HepG2 (cell line): ENCODE data around the gene NPB. TPM values are rescaled to one million over a fixed set of nuclear protein-coding genes. Genes with fewer than 3 reads are reported as not detected.

Experiments used
- DMAP1 ChIP-seq: IDR thresholded peaks from 2 replicates; pipeline ENCODE4 v1.6.1; 2016
- EED ChIP-seq: sonication (generic); formaldehyde crosslinking; IDR thresholded peaks from 2 replicates; pipeline ENCODE4 v1.5.0; 2020; ENCODE audit warnings: mild to moderate bottlenecking, missing genetic modification reagents
- GFI1 ChIP-seq: sonication (generic); formaldehyde crosslinking; IDR thresholded peaks from 2 replicates; pipeline ENCODE4 v1.5.0; 2020; ENCODE audit warnings: missing genetic modification reagents, mild to moderate bottlenecking, borderline replicate concordance
- NFE2 ChIP-seq: sonication (generic); formaldehyde crosslinking; IDR thresholded peaks from 2 replicates; pipeline ENCODE4 v1.4.0; 2020; ENCODE audit warnings: missing genetic modification reagents
- RFXANK ChIP-seq: IDR thresholded peaks from 2 replicates; pipeline ENCODE4 v1.6.1; 2016
- SAP130 ChIP-seq: IDR thresholded peaks from 2 replicates; pipeline ENCODE4 v1.6.1; 2016; ENCODE audit warnings: low read depth
- SSRP1 ChIP-seq: IDR thresholded peaks from 2 replicates; pipeline ENCODE4 v1.6.1; 2016; ENCODE audit warnings: control low read depth
- TAF15 ChIP-seq: fragments of 200-400 bp; formaldehyde crosslinking; IDR thresholded peaks from one replicate; pipeline ENCODE4 v1.6.1; 2018; ENCODE audit warnings: mild to moderate bottlenecking, low read depth, low read length; ENCODE audit not compliant: poor library complexity, severe bottlenecking
- THAP11 ChIP-seq: IDR thresholded peaks from 2 replicates; pipeline ENCODE4 v1.6.1; 2016; ENCODE audit warnings: missing biosample characterization, missing genetic modification reagents
- ZMYM4 ChIP-seq: sonication (generic); formaldehyde crosslinking; IDR thresholded peaks from 2 replicates; pipeline ENCODE4 v1.8.1; 2023; ENCODE audit warnings: mild to moderate bottlenecking, missing genetic modification reagents
- ZNF230 ChIP-seq: sonication (generic); formaldehyde crosslinking; IDR thresholded peaks from 2 replicates; pipeline ENCODE4 v1.4.0; 2020; ENCODE audit warnings: mild to moderate bottlenecking, missing genetic modification reagents
- ZNF253 ChIP-seq: sonication (generic); formaldehyde crosslinking; IDR thresholded peaks from 2 replicates; pipeline ENCODE4 v1.8.0; 2022; ENCODE audit warnings: mild to moderate bottlenecking, missing genetic modification reagents, borderline replicate concordance
- ZNF362 ChIP-seq: sonication (generic); formaldehyde crosslinking; IDR thresholded peaks from 2 replicates; pipeline ENCODE4 v1.4.0; 2020; ENCODE audit warnings: missing genetic modification reagents, mild to moderate bottlenecking, borderline replicate concordance
- ZNF597 ChIP-seq: sonication (generic); formaldehyde crosslinking; IDR thresholded peaks from 2 replicates; pipeline ENCODE4 v1.5.0; 2020; ENCODE audit warnings: missing genetic modification reagents
- ZNF879 ChIP-seq: sonication (generic); formaldehyde crosslinking; IDR thresholded peaks from 2 replicates; pipeline ENCODE4 v1.8.1; 2023; ENCODE audit warnings: missing genetic modification reagents
- ZNF883 ChIP-seq: sonication (generic); formaldehyde crosslinking; IDR thresholded peaks from 2 replicates; pipeline ENCODE4 v1.5.1; 2020; ENCODE audit warnings: mild to moderate bottlenecking, missing genetic modification reagents; ENCODE audit errors: not compliant biosample characterization
- ZSCAN29 ChIP-seq: sonication (generic); formaldehyde crosslinking; conservative IDR thresholded peaks from 2 replicates; pipeline ENCODE4 v1.4.0; 2020; ENCODE audit warnings: mild to moderate bottlenecking, missing genetic modification reagents
- polyA plus RNA-seq, 8 experiments: library from polyadenylated mRNA; depleted of rRNA in 3 of 8; stranded (reverse) in 7 of 8; unstranded in 1 of 8; fragments of >200 nt; fragmentation: Illumina TruSeq in 4 of 8; extraction: Trizol in 4 of 8; gene quantifications; 2 replicates each; pipeline versions ENCODE4 v1.2.1 to v1.2.3, GENCODE V29; 2011 to 2016; ENCODE audit warnings: low read depth in 4 of 8, missing spikeins in 1 of 8, mixed read lengths in 1 of 8; ENCODE audit not compliant: insufficient read depth in 1 of 8
- total RNA-seq, 5 experiments: library from RNA; depleted of rRNA; stranded (reverse); fragments of >200 nt; fragmentation: Illumina TruSeq; extraction: Trizol; gene quantifications; 2 replicates each; pipeline ENCODE4 v1.2.3, GENCODE V29; 2016; ENCODE audit warnings: low read depth in 1 of 5
- TF ChIP-seq, protein P1 (sequence below): sonication (generic); formaldehyde crosslinking; IDR thresholded peaks from 2 replicates; pipeline ENCODE4 v1.5.1; 2020; ENCODE audit warnings: mild to moderate bottlenecking, missing genetic modification reagents
- TF ChIP-seq, protein P2 (sequence below): sonication (generic); formaldehyde crosslinking; IDR thresholded peaks from 2 replicates; pipeline ENCODE4 v1.8.0; 2022; ENCODE audit warnings: missing genetic modification reagents, mild to moderate bottlenecking, moderate library complexity, borderline replicate concordance
- TF ChIP-seq, protein P3 (sequence below): sonication (generic); formaldehyde crosslinking; IDR thresholded peaks from 2 replicates; pipeline ENCODE4 v1.4.0; 2020; ENCODE audit warnings: missing genetic modification reagents

Gene NPB
- total and polyA plus RNA-seq, 2 of the 13 experiments (the other 11 are each of a cell fraction or from before 2014, with no cell fraction given) = 0.11 to 0.93 TPM

GRCh38 chr17:81927653-81928543 is 25.9 kb downstream of the NPB start, which contains the start of gene MAFG (continued):
- TF ChIP-seq, protein P1, sequence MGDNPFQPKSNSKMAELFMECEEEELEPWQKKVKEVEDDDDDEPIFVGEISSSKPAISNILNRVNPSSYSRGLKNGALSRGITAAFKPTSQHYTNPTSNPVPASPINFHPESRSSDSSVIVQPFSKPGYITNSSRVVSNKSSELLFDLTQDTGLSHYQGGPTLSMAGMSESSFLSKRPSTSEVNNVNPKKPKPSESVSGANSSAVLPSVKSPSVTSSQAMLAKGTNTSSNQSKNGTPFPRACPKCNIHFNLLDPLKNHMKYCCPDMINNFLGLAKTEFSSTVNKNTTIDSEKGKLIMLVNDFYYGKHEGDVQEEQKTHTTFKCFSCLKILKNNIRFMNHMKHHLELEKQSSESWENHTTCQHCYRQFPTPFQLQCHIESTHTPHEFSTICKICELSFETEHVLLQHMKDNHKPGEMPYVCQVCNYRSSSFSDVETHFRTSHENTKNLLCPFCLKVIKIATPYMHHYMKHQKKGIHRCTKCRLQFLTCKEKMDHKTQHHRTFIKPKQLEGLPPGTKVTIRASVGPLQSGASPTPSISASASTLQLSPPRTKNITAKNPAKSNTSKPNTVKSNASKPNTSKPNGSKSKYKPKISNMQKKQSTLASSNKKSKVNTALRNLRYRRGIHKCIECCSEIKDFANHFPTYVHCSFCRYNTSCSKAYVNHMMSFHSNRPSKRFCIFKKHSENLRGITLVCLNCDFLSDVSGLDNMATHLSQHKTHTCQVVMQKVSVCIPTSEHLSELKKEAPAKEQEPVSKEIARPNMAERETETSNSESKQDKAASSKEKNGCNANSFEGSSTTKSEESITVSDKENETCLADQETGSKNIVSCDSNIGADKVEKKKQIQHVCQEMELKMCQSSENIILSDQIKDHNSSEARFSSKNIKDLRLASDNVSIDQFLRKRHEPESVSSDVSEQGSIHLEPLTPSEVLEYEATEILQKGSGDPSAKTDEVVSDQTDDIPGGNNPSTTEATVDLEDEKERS = no peak
- TF ChIP-seq RFXANK (no peak), NFE2 (CRISPR knock-in tag) (no peak), ZNF879 (no peak), THAP11 (CRISPR knock-in tag) (peak; percentile 42), ZNF883 (CRISPR knock-in tag) (peak; percentile 90), ZSCAN29 (peak; percentile 85; the same call in 1 of the 2 replicates), ZNF253 (CRISPR knock-in tag) (no peak), SSRP1 (CRISPR knock-in tag) (peak; percentile 76), GFI1 (CRISPR knock-in tag) (peak; percentile 38; the same call in 1 of the 2 replicates), DMAP1 (CRISPR knock-in tag) (peak; percentile 80), ZNF362 (CRISPR knock-in tag) (peak; percentile 37; the same call in 1 of the 2 replicates), ZMYM4 (CRISPR knock-in tag) (peak; percentile 46; the same call in 1 of the 2 replicates), EED (peak; percentile 66), ZNF230 (CRISPR knock-in tag) (no peak), ZNF597 (CRISPR knock-in tag) (0 out of 2 replicates have a peak, but pooled peaks have one; percentile 32), SAP130 (CRISPR knock-in tag) (peak; percentile 86), TAF15 (peak; percentile 34)
- TF ChIP-seq, protein P2, sequence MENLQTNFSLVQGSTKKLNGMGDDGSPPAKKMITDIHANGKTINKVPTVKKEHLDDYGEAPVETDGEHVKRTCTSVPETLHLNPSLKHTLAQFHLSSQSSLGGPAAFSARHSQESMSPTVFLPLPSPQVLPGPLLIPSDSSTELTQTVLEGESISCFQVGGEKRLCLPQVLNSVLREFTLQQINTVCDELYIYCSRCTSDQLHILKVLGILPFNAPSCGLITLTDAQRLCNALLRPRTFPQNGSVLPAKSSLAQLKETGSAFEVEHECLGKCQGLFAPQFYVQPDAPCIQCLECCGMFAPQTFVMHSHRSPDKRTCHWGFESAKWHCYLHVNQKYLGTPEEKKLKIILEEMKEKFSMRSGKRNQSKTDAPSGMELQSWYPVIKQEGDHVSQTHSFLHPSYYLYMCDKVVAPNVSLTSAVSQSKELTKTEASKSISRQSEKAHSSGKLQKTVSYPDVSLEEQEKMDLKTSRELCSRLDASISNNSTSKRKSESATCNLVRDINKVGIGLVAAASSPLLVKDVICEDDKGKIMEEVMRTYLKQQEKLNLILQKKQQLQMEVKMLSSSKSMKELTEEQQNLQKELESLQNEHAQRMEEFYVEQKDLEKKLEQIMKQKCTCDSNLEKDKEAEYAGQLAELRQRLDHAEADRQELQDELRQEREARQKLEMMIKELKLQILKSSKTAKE (CRISPR knock-in tag) = peak; percentile 59; the same call in 1 of the 2 replicates
- TF ChIP-seq, protein P3, sequence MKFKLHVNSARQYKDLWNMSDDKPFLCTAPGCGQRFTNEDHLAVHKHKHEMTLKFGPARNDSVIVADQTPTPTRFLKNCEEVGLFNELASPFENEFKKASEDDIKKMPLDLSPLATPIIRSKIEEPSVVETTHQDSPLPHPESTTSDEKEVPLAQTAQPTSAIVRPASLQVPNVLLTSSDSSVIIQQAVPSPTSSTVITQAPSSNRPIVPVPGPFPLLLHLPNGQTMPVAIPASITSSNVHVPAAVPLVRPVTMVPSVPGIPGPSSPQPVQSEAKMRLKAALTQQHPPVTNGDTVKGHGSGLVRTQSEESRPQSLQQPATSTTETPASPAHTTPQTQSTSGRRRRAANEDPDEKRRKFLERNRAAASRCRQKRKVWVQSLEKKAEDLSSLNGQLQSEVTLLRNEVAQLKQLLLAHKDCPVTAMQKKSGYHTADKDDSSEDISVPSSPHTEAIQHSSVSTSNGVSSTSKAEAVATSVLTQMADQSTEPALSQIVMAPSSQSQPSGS (CRISPR knock-in tag) = 0 out of 2 replicates have a peak, but pooled peaks have one; percentile 38
